Measurements from ENCODE around the gene BDKRB2. TPM values are rescaled to one million over a fixed set of nuclear protein-coding genes. Genes with fewer than 3 reads are reported as not detected.

The BDKRB2 gene
- total and polyA plus RNA-seq, 8 donors, result 3.5 to 14.2 (median 6.1) TPM; not detected in 1

DNA sequence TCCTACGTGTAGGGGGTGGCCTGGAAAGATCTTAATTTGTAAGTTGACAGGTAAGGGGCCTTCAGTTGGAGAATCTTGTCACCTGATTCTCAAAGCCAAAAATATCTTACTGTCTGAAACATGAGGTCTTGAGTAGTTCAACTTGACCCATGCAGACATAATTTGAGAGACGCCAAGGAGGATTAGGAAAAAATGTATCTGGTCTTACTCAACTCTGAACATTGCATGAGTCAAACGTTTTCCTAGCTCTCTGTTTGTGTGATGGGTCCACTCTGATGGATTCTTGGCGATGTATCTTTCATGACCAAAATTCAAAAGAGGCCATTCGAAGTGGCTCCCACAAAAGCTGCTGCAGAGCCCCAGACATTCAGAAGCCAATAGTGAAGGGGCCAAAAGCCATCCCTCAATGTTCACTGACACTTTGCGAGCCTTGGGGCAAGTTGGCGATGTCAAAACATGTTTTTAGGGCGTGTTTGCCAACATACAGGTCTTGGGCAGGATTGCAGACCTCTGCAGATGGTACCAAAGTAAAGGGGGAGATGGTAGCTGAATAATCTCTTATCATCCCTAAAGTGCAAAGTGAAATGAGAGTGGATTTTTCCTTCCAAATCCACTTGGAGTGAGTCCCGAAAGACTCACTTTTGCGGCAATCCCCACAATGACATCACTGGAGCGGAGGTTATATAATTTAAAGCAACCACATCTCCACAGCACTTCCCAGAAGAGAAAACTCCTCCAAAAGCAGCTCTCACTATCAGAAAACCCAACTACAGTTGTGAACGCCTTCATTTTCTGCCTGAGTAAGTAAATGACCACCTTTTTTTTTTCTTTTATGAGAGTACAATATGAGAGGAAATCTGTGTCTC lies 51.1 kb downstream of the BDKRB2 start, which contains the start of gene BDKRB1:
BDKRB1 (plus strand) TSS at position 710 of the 866 bp plus-strand sequence. CDS start 7,473 bp downstream, outside the sequence.
- Histone ChIP-seq H3K9me3 (no peaks in the 10 kb centered on the region), H3K4me1 (peaks cover 0 to 50% (median 13%) of the 10 kb centered on the region in 4 donors), H3K36me3 (no peaks in the 10 kb centered on the region), H3K27ac (peak within 1 kb of the TSS in 4 of 5 donors; percentile 75 to 88 (median 80)), H3K4me3 (no peak within 1 kb of the TSS), H3K27me3 (peaks cover 0 to 13% (median 7%) of the 10 kb centered on the region in 3 donors)
- intact Hi-C loops (cut with DNase I; ENCODE audit: low total_unique reads), result no loop called here
- peak in 1 of 2 donors; percentile 80 for DNase-seq
- 57 to 68% (median 59%) methylated on average over 12 of the region's 12 CpGs for WGBS, 5 donors
- TF ChIP-seq EP300 (IDR thresholded peaks at IDR 0.05), result peak; percentile 10
- no peak for TF ChIP-seq CTCF (IDR thresholded peaks at IDR 0.05)
- no peak for TF ChIP-seq POLR2A (IDR thresholded peaks at IDR 0.05)
- TF ChIP-seq POLR2AphosphoS5 (IDR thresholded peaks at IDR 0.05), result peak; percentile 62 to 95 (median 86)

GRCh38 chr14:96256407-96256806 lies 51.8 kb downstream of the BDKRB2 start:
- TF ChIP-seq POLR2AphosphoS5 (IDR thresholded peaks at IDR 0.05) (no peak), CTCF (IDR thresholded peaks at IDR 0.05) (no peak), POLR2A (IDR thresholded peaks at IDR 0.05) (no peak), EP300 (IDR thresholded peaks at IDR 0.05) (no peak)
- H3K9me3 ChIP-seq, result no peaks in the 10 kb centered on the region
- peaks cover 0 to 13% (median 7%) of the 10 kb centered on the region in 3 donors for H3K27me3 ChIP-seq
- peaks cover 0 to 57% (median 13%) of the 10 kb centered on the region in 4 donors for H3K4me1 ChIP-seq
- intact Hi-C loops (cut with DNase I; ENCODE audit: low total_unique reads), result no loop called here
- H3K27ac ChIP-seq, result peak overlapping the region in 4 of 5 donors; percentile 75 to 88 (median 80)
- no peak for DNase-seq
- no peaks in the 10 kb centered on the region for H3K36me3 ChIP-seq
- WGBS, 5 donors, result 70 to 82% (median 74%) methylated on average over 4 of the region's 4 CpGs
- H3K4me3 ChIP-seq, result no peak overlapping the region

GRCh38 chr14:96257056-96257455 lies 52.4 kb downstream of the BDKRB2 start:
- no peak overlapping the region for H3K4me3 ChIP-seq
- H3K4me1 ChIP-seq, result peaks cover 0 to 57% (median 16%) of the 10 kb centered on the region in 4 donors
- DNase-seq, result no peak
- TF ChIP-seq POLR2AphosphoS5 (IDR thresholded peaks at IDR 0.05), result no peak
- TF ChIP-seq POLR2A (IDR thresholded peaks at IDR 0.05), result no peak
- TF ChIP-seq CTCF (IDR thresholded peaks at IDR 0.05), result no peak
- no peak for TF ChIP-seq EP300 (IDR thresholded peaks at IDR 0.05)
- H3K9me3 ChIP-seq, result no peaks in the 10 kb centered on the region
- 62 to 71% (median 66%) methylated on average over 8 of the region's 8 CpGs for WGBS, 5 donors
- intact Hi-C loops (cut with DNase I; ENCODE audit: low total_unique reads), result no loop called here
- no peaks in the 10 kb centered on the region for H3K36me3 ChIP-seq
- H3K27me3 ChIP-seq, result peaks cover 0 to 13% (median 7%) of the 10 kb centered on the region in 3 donors
- H3K27ac ChIP-seq, result peak overlapping the region in 4 of 5 donors; percentile 75 to 88 (median 80)

GRCh38 chr14:96257900-96258299 lies 53.3 kb downstream of the BDKRB2 start:
- Histone ChIP-seq H3K36me3 (no peaks in the 10 kb centered on the region), H3K27ac (peak overlapping the region in 1 of 5 donors; percentile 88), H3K27me3 (peaks cover 0 to 9% (median 7%) of the 10 kb centered on the region in 3 donors), H3K4me1 (peaks cover 0 to 49% (median 13%) of the 10 kb centered on the region in 4 donors), H3K9me3 (no peaks in the 10 kb centered on the region), H3K4me3 (no peak overlapping the region)
- no peak for TF ChIP-seq CTCF (IDR thresholded peaks at IDR 0.05)
- TF ChIP-seq POLR2AphosphoS5 (IDR thresholded peaks at IDR 0.05), result no peak
- no peak for TF ChIP-seq POLR2A (IDR thresholded peaks at IDR 0.05)
- TF ChIP-seq EP300 (IDR thresholded peaks at IDR 0.05), result no peak
- no peak for DNase-seq
- intact Hi-C loops (cut with DNase I; ENCODE audit: low total_unique reads), result no loop called here
